ENCODE data around the gene VPS13C.
A peak's percentile ranks its signal among the peaks of the same experiment; 100 is the strongest.

Gene VPS13C, protein sequence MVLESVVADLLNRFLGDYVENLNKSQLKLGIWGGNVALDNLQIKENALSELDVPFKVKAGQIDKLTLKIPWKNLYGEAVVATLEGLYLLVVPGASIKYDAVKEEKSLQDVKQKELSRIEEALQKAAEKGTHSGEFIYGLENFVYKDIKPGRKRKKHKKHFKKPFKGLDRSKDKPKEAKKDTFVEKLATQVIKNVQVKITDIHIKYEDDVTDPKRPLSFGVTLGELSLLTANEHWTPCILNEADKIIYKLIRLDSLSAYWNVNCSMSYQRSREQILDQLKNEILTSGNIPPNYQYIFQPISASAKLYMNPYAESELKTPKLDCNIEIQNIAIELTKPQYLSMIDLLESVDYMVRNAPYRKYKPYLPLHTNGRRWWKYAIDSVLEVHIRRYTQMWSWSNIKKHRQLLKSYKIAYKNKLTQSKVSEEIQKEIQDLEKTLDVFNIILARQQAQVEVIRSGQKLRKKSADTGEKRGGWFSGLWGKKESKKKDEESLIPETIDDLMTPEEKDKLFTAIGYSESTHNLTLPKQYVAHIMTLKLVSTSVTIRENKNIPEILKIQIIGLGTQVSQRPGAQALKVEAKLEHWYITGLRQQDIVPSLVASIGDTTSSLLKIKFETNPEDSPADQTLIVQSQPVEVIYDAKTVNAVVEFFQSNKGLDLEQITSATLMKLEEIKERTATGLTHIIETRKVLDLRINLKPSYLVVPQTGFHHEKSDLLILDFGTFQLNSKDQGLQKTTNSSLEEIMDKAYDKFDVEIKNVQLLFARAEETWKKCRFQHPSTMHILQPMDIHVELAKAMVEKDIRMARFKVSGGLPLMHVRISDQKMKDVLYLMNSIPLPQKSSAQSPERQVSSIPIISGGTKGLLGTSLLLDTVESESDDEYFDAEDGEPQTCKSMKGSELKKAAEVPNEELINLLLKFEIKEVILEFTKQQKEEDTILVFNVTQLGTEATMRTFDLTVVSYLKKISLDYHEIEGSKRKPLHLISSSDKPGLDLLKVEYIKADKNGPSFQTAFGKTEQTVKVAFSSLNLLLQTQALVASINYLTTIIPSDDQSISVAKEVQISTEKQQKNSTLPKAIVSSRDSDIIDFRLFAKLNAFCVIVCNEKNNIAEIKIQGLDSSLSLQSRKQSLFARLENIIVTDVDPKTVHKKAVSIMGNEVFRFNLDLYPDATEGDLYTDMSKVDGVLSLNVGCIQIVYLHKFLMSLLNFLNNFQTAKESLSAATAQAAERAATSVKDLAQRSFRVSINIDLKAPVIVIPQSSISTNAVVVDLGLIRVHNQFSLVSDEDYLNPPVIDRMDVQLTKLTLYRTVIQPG (N-terminal part only)

DNA sequence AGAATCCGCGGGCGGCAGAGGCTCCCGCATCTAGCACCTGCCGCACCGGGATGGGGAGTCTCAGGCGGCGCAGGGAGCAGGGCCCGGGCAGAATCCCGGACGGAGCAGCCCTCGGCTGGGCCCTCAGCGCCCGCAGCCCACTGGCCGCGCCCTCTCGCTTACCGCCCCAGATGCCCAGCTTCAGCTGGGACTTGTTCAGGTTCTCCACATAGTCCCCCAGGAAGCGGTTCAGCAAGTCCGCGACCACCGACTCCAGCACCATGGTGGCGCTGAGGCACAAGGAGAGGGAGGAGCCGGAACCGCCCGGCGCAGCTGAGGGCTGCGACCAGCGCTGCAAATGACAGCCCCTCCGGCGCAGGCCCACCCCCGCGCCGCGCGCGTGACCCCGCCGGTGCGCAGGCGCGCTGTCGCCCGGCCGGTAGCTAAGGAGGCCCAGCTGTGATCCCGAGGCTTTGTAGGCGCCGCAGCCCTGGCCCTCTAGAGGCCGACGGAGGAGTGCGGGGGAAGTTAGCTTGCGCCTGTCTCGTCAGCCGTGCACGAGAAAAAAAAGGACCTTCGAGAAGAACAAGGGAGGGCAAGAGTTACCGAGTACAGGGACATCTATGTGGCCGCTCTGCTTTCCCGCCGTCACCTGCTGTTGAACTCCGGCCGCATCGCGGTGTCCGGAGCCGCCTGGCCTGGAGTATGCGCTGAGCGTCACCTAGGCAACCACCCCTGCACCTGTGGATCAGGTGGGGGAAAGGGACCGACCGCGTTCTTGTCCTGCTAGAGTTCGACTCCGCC lies at the start of gene VPS13C:
TSS of gene VPS13C (minus strand) at position 335 of the 783 bp plus-strand sequence. CDS start at position 262, 73 bp downstream.
- DNase-seq = peak; percentile 90 to 91

DNA sequence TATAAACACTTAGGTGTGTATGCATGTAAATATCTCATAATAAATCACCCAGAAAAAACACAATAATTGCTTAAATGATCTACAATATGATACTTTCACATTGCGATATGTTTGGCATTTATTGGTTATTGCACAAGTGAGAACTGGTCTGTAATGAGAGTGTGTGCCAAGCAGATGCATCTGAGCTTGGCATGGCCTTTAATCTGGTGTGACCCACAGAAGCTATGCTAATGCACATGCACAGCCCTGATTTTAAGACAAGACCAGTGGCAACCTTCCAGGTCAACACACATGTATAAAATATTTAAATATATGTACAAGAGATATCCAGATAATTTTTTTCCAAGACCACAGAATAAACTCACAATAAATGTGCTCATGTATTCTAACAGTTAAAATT lies 49.2 kb upstream of the VPS13C start:
- no peak for DNase-seq

DNA sequence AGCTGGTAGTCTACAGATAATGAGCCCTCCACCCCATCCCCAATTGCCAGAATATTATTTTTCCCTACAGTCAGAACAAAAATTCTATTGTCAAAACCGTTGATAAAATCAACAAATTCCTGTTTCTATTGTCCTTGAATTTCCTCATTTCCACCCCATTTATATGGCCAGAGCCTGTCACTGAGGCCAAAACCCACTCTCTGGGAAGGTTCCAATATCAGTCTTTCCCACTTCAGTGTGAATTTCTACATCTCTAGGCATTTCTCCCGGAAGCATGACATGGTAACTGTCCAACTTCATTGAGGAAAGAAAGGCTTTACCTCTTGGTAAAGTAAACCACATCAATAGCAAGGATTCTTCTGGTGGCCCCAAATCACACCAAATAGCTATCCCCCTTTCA lies 48.2 kb upstream of the VPS13C start:
- DNase-seq = no peak

DNA sequence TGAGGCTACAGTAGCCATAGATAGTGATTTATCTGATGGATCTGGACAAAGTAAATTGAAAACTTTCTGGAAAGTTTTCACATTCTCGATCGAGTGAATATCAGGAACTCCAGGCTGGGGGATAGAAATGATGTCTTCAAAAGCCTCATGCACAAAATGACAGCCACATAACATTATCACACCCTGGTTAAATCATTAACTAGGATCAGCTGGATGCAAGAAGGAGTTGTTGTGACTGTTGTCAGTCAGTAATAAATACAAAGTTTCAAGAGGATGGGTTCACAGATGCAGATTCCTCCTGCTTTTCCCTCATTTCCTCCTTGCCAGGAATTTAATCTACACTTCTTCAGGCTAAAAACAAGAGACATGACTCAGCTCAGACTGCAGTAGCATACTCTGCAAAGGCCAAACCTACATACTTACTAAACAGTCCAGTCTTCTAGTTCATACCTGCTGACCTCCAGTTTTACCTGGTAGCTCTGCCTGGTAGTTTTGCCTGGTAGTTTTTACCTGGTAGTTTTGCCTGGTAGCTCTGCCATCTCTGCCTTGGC lies 47.4 kb upstream of the VPS13C start:
- no peak for DNase-seq

DNA sequence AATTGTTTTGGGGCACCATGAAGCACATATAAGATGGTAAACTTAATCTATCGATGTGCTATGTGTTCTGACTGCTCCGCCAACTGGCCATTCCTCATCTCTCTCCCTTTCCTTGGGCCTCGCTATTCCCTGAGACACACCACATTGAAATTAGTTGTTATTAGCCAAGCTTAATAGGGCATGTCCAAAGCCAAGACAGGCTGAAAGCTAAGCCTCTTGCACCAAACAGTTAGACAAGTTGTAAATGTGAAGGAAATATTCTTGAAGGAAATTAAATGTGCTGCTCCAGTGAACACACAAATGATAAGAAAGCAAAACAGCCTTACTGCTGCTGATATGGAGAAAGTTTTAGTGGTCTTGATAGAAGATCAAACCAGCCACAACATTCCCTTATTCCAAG lies 45.8 kb upstream of the VPS13C start:
- no peak for DNase-seq

DNA sequence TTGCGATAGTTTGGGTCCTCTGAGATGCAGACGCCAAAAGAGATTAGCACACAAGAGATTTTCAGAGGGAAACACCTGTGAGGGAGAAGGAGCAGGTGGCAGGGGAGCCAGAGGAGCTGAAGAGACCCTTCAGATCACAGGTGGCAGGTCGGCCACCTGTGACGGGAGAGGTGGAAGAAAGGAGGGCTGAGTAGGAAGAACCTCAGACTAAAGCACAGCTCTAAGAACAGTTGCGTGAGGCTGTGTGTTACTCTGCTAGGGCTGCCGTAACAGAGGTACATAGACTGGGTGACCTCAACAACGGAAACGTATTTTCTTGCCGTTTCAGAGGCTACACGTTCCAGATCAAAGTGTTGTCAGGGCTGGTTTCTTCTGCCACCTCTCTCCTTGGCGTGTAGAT lies 45.0 kb upstream of the VPS13C start:
- no peak for DNase-seq

DNA sequence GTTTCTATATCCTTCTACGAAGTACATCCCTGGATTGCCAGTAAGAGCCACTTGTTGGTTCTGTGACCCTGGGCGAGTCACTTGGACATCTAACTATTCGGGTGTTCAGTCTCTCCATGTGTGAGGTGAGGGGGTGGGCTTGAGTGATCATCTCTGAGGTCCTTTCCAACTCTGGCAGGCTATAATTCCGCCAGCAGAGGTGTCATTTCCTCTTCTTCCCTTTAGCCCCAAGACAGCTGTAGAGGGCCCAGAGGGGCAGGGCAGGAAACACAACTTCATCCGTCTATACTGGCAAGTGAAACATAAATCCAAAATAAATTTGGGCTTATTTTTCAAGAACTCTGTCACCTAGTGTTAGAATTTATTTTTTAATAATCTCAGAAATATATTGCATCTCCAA lies 44.6 kb upstream of the VPS13C start:
- DNase-seq = no peak

DNA sequence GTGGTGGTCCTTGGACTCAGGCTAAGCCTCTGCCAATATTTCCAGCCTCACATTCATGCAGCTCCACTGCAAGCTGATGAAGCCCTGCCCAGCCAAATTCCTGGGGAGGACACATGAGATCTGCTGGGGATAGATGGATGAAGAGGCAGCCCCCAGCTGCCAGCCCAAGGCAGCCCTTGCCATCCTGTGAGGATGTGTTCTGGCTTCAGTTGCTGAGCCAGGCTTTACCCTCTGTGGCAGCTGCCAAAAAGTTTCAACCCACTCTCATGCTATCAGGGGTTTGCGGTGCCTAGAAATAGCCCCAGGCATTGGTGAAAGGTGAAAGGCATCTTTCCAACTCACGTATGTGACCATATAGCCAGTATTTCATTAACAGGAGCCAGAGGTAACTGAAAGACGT lies 44.2 kb upstream of the VPS13C start:
- no peak for DNase-seq

DNA sequence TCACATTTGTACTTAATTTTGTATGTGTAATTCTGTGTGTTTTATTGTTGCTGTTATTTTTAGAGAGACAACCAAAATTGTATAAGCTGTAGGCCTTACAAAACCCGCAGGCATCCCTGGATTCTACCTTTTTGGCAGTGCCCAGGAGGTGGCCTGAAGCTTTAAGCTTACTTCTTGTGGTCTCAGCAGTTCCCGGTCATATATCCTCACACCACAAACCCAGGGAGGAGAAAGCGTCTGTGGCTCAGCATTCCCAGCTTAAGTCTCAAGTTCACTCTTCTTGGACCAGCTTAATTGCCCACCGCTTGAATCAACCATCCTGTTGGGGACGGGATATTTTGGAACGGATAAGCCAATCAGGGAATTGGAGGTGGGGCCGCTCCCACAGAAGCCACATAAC lies 43.2 kb upstream of the VPS13C start:
- DNase-seq = no peak

DNA sequence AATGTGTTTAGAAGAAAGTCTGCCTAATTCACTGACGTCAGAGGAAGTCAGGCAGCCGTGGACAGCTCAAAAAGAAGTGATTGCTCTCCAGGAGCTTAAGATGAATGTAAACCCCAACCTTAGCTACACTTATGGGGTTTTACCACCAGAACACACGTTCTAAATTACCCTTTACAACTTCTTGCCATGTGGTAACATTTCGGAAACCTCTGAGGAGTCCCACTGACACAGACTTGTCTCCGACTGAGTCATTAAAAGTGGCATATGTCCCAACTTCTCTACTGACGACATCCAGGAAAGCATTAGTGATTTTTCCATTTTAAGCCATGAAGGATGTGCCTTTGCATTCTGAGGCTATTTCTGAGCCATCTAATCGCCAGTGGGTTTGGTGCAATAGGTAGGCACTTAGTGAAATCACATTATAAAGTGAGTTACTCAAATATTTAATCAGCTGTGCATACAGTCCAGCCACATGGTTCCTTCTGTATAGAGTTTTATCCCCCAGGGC lies 38.9 kb upstream of the VPS13C start:
- DNase-seq = no peak

DNA sequence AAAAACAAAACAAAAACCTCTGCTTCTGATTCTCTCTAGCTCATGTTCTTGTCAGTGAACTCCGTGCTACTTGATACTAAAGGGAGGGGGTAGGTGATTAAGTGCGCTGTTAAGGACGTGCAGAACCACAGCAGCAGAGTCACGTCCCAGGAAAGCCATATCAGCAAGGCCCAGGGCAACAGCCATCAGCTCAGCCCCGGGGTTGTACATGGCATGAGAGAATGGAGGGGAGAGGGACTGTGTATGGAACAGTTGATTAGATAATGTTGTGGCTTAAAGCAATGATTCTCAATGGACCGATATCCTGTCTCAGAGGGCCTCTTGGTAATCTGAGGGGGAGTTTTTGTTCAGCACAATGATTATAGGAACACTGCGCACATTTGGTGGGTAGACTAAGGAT lies 34.1 kb upstream of the VPS13C start:
- DNase-seq = no peak

DNA sequence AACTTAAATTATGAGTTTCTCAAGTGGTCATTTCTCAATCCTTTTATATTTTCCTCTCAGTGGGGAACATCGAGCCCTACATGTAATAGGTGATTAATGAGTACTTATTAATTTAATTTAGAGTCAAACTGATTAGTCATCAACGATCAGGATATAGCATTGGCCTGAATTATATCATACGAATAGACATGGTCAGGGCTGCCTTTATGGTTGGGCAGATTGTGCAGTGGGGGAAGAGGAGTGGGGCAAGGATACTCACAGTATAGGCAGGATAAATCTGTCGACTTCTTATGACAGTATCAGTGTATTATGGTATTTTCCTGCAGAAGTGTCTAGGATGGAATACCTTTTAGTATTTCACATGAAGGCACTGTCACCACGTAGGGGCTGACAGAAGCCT lies 33.6 kb upstream of the VPS13C start:
- no peak for DNase-seq

DNA sequence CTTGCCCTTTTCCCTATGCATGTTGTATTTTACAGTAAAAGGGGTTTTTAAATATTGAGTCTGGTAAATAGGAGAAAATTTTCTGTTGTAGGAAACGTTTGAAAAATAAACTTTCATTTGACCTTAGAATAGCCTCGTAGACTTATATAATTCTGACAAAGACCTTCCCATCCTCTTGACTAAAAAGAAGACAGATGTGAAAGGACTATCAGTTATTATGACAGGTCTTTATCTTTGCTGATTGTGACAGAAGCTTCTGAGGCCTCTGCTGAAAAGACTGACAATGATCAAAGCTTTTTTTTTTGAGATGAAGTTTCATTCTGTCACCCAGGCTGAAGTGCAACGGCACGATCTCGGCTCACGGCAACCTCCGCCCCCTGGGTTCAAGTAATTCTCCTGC lies 30.7 kb upstream of the VPS13C start:
- DNase-seq = no peak

DNA sequence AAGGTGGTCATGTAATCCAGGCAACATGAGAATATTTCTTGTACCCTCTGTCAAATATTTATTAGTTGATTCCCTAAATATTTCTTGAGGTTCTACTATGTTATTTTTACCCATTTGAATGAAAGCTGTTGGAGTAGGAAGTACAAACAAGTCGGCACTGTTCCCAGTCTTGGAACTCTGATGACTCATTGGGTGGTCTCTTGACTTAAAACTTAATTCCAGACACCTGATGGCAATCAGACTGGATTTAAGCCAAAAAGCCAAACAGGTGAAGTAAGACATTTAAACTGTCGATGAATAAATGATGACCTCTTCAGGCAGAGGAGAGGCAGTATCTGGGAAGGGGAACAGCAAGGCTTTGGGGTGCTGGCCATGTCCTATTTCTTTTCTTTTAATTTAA lies 29.4 kb upstream of the VPS13C start:
- no peak for DNase-seq

DNA sequence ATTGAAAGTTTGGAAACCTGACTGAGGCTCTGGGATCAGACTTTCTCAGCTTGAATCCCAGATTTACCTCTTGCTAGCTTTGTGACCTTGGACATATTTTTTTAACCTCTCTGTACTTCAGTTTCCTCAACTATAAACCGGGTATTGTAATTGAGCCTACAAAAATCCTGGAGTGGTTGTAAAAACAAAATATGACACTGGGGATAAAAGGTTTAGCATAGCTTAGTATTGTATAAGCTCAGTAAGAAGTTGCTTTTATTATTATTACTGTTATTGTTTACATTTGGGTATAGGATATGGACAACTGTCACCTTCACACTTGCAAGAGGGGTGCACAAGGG lies 28.1 kb upstream of the VPS13C start:
- DNase-seq = no peak

DNA sequence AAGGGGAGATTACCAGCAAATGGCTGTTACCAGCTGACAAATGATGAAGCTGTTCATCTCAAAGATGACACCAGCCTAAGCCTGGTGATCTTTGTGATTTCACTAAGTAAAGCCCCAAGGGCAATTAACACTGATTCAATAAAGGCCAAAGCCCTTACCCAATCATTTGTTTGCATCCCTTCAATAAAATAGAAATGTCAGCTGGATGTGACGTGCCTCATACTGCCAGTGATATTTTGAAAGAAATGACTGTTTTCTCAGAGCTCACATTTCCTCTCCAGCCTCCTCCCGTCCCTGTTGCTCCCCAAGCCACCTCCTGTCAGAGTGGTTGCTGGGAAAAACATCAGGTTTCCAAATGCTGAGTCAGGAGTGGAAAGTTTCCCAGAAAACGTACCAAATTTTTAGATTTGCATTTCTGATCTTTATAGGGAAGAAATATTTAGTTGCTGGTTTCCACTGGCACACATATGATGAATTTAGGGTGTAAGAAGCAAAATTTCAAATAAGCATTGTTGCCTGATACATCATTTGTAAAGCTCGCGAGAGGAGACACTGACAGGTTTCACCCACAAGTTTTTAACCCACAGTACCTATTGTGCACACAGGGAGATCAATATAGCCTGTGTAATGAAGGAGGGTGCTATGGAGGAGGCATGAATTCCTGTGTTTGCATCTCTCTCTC lies 27.6 kb upstream of the VPS13C start:
- DNase-seq = no peak

DNA sequence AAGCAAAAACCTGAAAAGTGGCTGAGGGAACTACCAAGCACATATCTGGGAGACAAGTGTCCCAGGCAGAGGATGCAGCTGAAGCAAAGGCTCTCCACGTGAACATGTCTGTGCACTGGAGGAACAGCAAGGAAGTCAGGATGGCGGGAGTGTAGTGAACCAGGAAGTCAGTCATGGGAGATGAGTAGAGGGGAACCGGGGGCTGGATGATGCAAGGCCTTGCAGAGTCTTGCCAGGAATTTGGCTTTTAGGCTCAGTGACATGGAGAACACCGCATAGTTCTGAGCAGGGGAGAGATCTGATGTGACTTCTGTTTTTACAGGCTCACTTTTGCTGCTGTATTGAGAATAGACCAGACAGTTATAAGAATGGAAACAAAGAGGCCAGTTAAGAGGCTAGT lies 25.5 kb upstream of the VPS13C start:
- DNase-seq = peak in 1 of 2 donors; percentile 8

DNA sequence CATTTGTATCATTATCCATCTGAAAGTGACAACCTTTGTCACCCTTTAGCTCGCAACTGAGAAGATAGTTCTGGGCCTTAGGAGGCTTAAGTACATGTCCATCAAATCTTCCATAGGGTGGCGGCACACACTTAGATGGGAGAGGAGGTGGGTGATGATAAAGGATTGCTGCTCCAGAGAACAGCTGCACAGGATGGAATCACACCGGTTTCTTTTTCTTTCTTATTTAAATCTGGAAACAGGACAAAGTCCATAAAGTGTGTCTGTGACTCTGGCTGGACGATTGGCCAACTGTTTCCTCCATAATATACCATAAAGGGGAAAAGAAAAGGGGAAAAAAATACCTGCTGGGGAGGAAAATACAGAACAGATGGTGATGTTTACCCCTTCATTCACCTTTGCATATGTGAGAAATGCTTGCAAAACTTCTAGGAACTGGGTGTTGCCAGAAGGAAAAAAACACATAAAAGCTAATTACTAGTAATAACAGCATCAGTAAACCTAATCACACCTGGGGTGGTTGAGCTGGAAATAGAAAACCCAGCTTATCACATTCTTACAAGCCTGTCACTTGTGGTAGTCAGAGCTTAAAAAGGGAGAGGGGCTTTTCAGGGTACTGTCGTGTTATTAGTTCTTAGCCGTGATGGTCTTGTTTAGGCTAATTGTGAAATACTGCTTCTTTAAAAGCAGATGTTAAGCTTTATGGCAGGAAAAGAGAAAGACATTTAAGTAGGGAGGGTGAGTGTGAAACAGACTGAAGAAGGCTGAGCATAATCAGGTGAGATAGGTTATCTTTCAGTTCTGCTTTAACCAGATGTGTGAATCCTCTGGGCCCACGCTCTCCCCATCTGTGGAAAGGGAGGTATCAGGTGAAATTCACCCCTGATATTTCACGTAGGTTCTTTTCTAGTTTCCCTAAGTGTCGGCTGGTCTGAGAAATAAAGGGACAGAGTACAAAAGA lies 23.2 kb upstream of the VPS13C start:
- DNase-seq = no peak

DNA sequence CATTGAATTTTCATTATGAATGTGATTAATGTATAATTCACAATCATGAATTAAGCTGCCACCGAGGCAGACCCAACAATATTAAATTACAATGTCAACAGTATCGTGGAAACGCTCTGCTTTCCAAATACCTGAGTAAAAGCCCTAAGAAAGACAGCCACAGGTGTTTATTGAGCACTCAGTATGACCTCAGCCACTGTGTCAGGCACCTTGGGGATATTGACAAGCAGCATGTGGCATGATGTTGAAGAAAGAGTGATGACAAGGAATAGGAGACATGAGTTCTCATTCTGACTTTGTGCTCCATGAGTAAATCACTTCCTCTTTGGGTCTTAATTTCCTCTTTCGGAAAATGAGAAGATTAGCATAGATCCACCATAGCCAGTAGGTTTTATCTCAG lies 19.3 kb upstream of the VPS13C start:
- no peak for DNase-seq
